CD14-positive monocyte (primary cell): Measurements from ENCODE around the gene GLTPD2. TPM values are rescaled to one million over a fixed set of nuclear protein-coding genes. Genes with fewer than 3 reads are reported as not detected.
A peak's percentile ranks its signal among the peaks of the same experiment; 100 is the strongest.

Experiments
- DNase-seq, 3 donors: peaks; one replicate each; pipeline ENCODE4 v3.0.0-alpha.2; 2011 to 2022
- H2AFZ ChIP-seq: 2 replicates; pipeline ENCODE4 v1.6.0; 2012; ENCODE audit warnings: mild to moderate bottlenecking, low read depth, low read length, inconsistent platforms; ENCODE audit not compliant: insufficient read depth, poor library complexity, severe bottlenecking
- H3K27ac ChIP-seq, 2 donors: 1 replicate in 1 of 2; 2 replicates in 1 of 2; pipeline ENCODE4 v1.5.1; 2012 to 2013; ENCODE audit warnings: low read length in 2 of 2, control low read depth in 1 of 2, inconsistent platforms in 1 of 2, low read depth in 1 of 2, mild to moderate bottlenecking in 1 of 2
- H3K27me3 ChIP-seq, 2 donors: one replicate each; pipeline versions ENCODE4 v1.6.0 to v1.6.1; 2011 to 2013; ENCODE audit warnings: low read length in 2 of 2; ENCODE audit not compliant: control insufficient read depth in 2 of 2, insufficient read depth in 2 of 2
- H3K36me3 ChIP-seq, 2 donors: replicated peaks in 1 of 2; 1 replicate in 1 of 2; 2 replicates in 1 of 2; pipeline versions ENCODE4 v1.5.1 to v1.6.1; 2012 to 2013; ENCODE audit warnings: low read length in 2 of 2, control low read depth in 1 of 2, inconsistent platforms in 1 of 2, mild to moderate bottlenecking in 1 of 2; ENCODE audit not compliant: insufficient read depth in 2 of 2, control insufficient read depth in 1 of 2
- H3K4me1 ChIP-seq, 2 donors: 1 replicate in 1 of 2; 2 replicates in 1 of 2; pipeline versions ENCODE4 v1.5.1 to v1.6.1; 2012 to 2013; ENCODE audit warnings: low read length in 2 of 2, control low read depth in 1 of 2, inconsistent platforms in 1 of 2, mild to moderate bottlenecking in 1 of 2, moderate library complexity in 1 of 2; ENCODE audit not compliant: insufficient read depth in 2 of 2, control insufficient read depth in 1 of 2
- H3K4me2 ChIP-seq: replicated peaks from 2 replicates; pipeline ENCODE3; 2012; ENCODE audit warnings: low read length, moderate library complexity, mild to moderate bottlenecking; ENCODE audit not compliant: poor library complexity, severe bottlenecking; ENCODE audit errors: extremely low read depth
- H3K4me3 ChIP-seq, 3 experiments: fragments of 200-600 bp in 1 of 3; sonication (generic) in 1 of 3; replicated peaks in 1 of 3; 1 replicate in 2 of 3; 2 replicates in 1 of 3; pipeline ENCODE4 v1.5.1; 2011 to 2013; ENCODE audit warnings: low read length in 3 of 3, mild to moderate bottlenecking in 3 of 3, control low read depth in 2 of 3, low read depth in 2 of 3, inconsistent platforms in 1 of 3, moderate library complexity in 1 of 3
- H3K79me2 ChIP-seq: 2 replicates; pipeline ENCODE4 v1.6.0; 2012; ENCODE audit warnings: mild to moderate bottlenecking, control low read depth, inconsistent platforms, low read length, moderate library complexity; ENCODE audit not compliant: insufficient read depth
- H3K9ac ChIP-seq: 2 replicates; pipeline ENCODE4 v1.6.0; 2017; ENCODE audit warnings: low read length, mild to moderate bottlenecking; ENCODE audit not compliant: insufficient read depth, poor library complexity, severe bottlenecking
- H3K9me3 ChIP-seq, 2 donors: replicated peaks in 1 of 2; 1 replicate in 1 of 2; 2 replicates in 1 of 2; pipeline versions ENCODE4 v1.5.1 to v1.6.1; 2012 to 2013; ENCODE audit warnings: low read length in 2 of 2, control low read depth in 1 of 2; ENCODE audit not compliant: control insufficient read depth in 1 of 2, insufficient read depth in 1 of 2
- H4K20me1 ChIP-seq: 2 replicates; pipeline ENCODE4 v1.6.0; 2012; ENCODE audit warnings: mild to moderate bottlenecking, low read length, control low read depth, moderate library complexity; ENCODE audit not compliant: insufficient read depth
- H3K27ac Mint-ChIP-seq, 7 donors: one replicate each; pipeline ENCODE4 v1.8.0; 2020; ENCODE audit warnings: mild to moderate bottlenecking in 7 of 7, mixed read lengths in 7 of 7, moderate library complexity in 6 of 7, inconsistent platforms in 2 of 7
- H3K27me3 Mint-ChIP-seq, 3 donors: one replicate each; pipeline ENCODE4 v1.8.0; 2021 to 2022; ENCODE audit warnings: low read depth in 3 of 3, mild to moderate bottlenecking in 3 of 3, mixed read lengths in 3 of 3, moderate library complexity in 3 of 3, inconsistent platforms in 1 of 3
- H3K36me3 Mint-ChIP-seq, 2 donors: one replicate each; pipeline ENCODE4 v1.8.0; 2020; ENCODE audit warnings: mixed read lengths in 2 of 2, inconsistent platforms in 1 of 2, mild to moderate bottlenecking in 1 of 2
- H3K4me1 Mint-ChIP-seq: one replicate; pipeline ENCODE4 v1.8.0; 2020; ENCODE audit warnings: mild to moderate bottlenecking, mixed read lengths
- H3K4me3 Mint-ChIP-seq, 2 donors: one replicate each; pipeline ENCODE4 v1.8.0; 2020; ENCODE audit warnings: mild to moderate bottlenecking in 2 of 2, mixed read lengths in 2 of 2, moderate library complexity in 1 of 2
- H3K9me3 Mint-ChIP-seq, 7 donors: one replicate each; pipeline ENCODE4 v1.8.0; 2020 to 2022; ENCODE audit warnings: mixed read lengths in 7 of 7, mild to moderate bottlenecking in 6 of 7, moderate library complexity in 6 of 7, inconsistent platforms in 2 of 7
- WGBS: methylation state at CpG from one replicate; pipeline ENCODE4 v1.1.5; 2013; ENCODE audit warnings: missing lambda C conversion rate; ENCODE audit not compliant: insufficient coverage; 5-methylcytosine and 5-hydroxymethylcytosine counted together
- intact Hi-C, 2 donors: fragments of 100-400 bp; cut with micrococcal nuclease; formaldehyde crosslinking; loops; one replicate each; pipeline versions ENCODE4 v1.15.0 to v1.15.1; 2023
- polyA plus RNA-seq, 3 donors: library from polyadenylated mRNA; depleted of rRNA in 1 of 3; unstranded in 2 of 3; stranded (reverse) in 1 of 3; fragments of 300-500 nt in 2 of 3; fragments of >200 nt in 1 of 3; fragmentation: Illumina TruSeq in 2 of 3; gene quantifications; 1 replicate in 2 of 3; 2 replicates in 1 of 3; pipeline ENCODE4 v1.2.3, GENCODE V29; 2012 to 2021
- TF ChIP-seq, protein P1 (sequence below): fragments of 200-600 bp; IDR thresholded peaks from one replicate; pipeline ENCODE4 v1.8.0; 2022; ENCODE audit warnings: antibody characterized with exemption, mild to moderate bottlenecking

Gene GLTPD2
- polyA plus RNA-seq, 3 donors, result 0.27 to 2.1 (median 1.5) TPM

DNA sequence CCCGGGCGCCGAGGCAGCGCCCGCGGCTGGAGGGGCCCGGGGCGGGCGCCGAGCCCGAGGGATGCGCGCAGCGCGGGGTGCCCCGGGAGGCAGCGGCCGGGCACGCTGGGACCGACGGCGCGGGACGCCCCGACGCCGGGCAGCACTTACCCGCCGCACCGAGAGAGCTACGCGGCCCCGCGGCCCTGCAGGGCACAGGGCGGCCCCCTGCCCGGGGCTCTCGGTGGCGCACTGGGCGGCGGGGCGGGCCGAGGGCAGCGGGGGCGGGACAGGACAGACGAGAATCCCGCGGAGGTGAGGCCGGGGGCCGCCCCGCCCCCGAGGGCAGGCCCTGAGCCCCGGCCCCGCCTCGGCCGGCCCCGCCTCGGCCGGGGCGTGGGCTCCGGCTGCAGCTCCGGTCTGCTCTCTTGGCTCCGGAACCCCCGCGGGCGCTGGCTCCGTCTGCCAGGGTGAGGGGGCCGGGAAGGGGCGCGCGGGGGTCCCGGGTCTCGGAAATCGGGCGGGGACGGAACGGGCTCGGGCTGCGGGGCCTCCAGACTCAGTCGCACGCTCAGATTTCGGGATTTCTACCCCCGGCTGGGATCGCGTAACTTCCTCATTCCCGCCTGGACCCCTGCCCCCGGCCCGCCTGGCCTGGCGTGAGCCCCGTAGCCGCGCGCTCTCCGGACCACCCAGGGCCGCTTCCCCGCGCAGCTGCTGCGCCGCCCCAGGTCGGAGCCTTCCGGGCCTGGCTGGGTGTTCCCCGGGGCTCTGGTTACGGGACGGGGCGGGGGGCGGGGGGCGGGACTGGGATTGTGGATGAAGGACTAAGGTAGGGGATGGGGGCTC lies 18.2 kb downstream of the GLTPD2 start, which contains the start of gene PLD2:
Gene PLD2, plus strand, starts transcription at position 376 of the 828 bp plus-strand sequence. CDS start 621 bp downstream, outside the sequence.
- Histone ChIP-seq H3K4me2 (peak within 1 kb of the TSS; percentile 83), H3K27me3 (peaks cover 3 to 28% of the 10 kb centered on the region in 2 donors), H3K4me1 (peaks cover 10 to 11% of the 10 kb centered on the region in 2 donors), H3K79me2 (no peaks in the 10 kb centered on the region), H3K4me3 (peak within 1 kb of the TSS; percentile 54 to 91 (median 81)), H3K27ac (peak within 1 kb of the TSS in 1 of 2 donors; percentile 86), H3K9me3 (no peaks in the 10 kb centered on the region), H3K36me3 (peaks cover 16 to 32% of the 10 kb centered on the region in 2 donors), H3K9ac (peak within 1 kb of the TSS; percentile 80), H2AFZ (peak within 1 kb of the TSS; percentile 74), H4K20me1 (peaks cover 10% of the 10 kb centered on the region)
- TF ChIP-seq, protein P1, sequence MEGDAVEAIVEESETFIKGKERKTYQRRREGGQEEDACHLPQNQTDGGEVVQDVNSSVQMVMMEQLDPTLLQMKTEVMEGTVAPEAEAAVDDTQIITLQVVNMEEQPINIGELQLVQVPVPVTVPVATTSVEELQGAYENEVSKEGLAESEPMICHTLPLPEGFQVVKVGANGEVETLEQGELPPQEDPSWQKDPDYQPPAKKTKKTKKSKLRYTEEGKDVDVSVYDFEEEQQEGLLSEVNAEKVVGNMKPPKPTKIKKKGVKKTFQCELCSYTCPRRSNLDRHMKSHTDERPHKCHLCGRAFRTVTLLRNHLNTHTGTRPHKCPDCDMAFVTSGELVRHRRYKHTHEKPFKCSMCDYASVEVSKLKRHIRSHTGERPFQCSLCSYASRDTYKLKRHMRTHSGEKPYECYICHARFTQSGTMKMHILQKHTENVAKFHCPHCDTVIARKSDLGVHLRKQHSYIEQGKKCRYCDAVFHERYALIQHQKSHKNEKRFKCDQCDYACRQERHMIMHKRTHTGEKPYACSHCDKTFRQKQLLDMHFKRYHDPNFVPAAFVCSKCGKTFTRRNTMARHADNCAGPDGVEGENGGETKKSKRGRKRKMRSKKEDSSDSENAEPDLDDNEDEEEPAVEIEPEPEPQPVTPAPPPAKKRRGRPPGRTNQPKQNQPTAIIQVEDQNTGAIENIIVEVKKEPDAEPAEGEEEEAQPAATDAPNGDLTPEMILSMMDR, result no peak
- Mint-ChIP-seq H3K27ac (peak within 1 kb of the TSS in 6 of 7 donors; percentile 45 to 92 (median 65)), H3K27me3 (peaks cover 24 to 48% (median 44%) of the 10 kb centered on the region in 3 donors), H3K9me3 (peaks cover 0 to 4% (median 2%) of the 10 kb centered on the region in 7 donors), H3K4me3 (peak within 1 kb of the TSS; percentile 86 to 90), H3K36me3 (peaks cover 41 to 42% of the 10 kb centered on the region in 2 donors), H3K4me1 (peaks cover 24% of the 10 kb centered on the region)
- under 1% methylated on average over 94 of the region's 106 CpGs for WGBS
- intact Hi-C loops, result loop anchor here (5.0 kb wide), 2 partner anchors 75 to 190 kb away; partner anchors contain the start of genes INCA1 (in 1 of the 2) and KIF1C (in 1 of the 2)
- peak; percentile 69 to 80 (median 71) for DNase-seq

DNA sequence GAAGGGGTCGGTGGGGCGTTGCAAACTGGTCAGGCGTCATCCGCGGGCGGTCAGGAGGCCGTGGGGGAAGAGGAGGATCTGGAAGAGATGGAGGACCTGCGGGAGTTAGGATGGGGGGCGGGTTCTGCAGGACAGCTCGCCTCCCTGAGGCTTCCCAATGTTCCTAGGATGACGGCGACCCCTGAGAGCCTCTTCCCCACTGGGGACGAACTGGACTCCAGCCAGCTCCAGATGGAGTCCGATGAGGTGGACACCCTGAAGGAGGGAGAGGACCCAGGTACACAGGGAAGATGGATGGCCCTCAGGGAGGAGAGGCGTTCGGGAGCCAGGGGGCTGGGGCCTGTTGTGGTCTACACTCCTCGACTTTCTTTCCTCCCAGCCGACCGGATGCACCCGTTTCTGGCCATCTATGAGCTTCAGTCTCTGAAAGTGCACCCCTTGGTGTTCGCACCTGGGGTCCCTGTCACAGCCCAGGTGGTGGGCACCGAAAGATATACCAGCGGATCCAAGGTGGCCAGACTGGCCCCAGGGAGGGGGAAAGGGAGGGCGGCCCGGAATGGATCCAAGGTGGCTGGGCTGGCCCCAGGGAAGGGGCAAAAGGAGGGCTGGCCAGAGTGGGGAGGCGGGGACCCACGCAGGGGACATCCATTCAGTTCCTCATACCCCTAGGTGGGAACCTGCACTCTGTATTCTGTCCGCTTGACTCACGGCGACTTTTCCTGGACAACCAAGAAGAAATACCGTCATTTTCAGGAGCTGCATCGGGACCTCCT lies 19.0 kb downstream of the GLTPD2 start:
- Histone ChIP-seq H3K27me3 (peaks cover 3 to 28% of the 10 kb centered on the region in 2 donors), H3K9ac (peak overlapping the region; percentile 80), H3K79me2 (no peaks in the 10 kb centered on the region), H3K4me2 (peak overlapping the region; percentile 83), H3K36me3 (peaks cover 16 to 32% of the 10 kb centered on the region in 2 donors), H3K9me3 (no peaks in the 10 kb centered on the region), H2AFZ (peak overlapping the region; percentile 74), H3K27ac (peak overlapping the region in 1 of 2 donors; percentile 86), H4K20me1 (peaks cover 10% of the 10 kb centered on the region), H3K4me1 (peaks cover 10 to 11% of the 10 kb centered on the region in 2 donors), H3K4me3 (peak overlapping the region; percentile 54 to 91 (median 81))
- Mint-ChIP-seq H3K27me3 (peaks cover 29 to 44% (median 44%) of the 10 kb centered on the region in 3 donors), H3K4me3 (peak overlapping the region; percentile 86 to 90), H3K9me3 (peaks cover 0 to 4% (median 2%) of the 10 kb centered on the region in 7 donors), H3K36me3 (peaks cover 41 to 42% of the 10 kb centered on the region in 2 donors), H3K4me1 (peaks cover 24% of the 10 kb centered on the region), H3K27ac (peak overlapping the region in 6 of 7 donors; percentile 45 to 92 (median 65))
- no peak for DNase-seq
- TF ChIP-seq, protein P1, result no peak
- intact Hi-C loops, result loop anchor here (5.0 kb wide), 2 partner anchors 75 to 190 kb away; partner anchors contain the start of genes INCA1 (in 1 of the 2) and KIF1C (in 1 of the 2)
- WGBS, result 40% methylated on average over 19 of the region's 32 CpGs
